Measurements from ENCODE around the gene CHERP. TPM values are rescaled to one million over a fixed set of nuclear protein-coding genes. Genes with fewer than 3 reads are reported as not detected.

Gene CHERP
- total RNA-seq, 1 experiment from 2014 or later = 13.4 TPM

DNA sequence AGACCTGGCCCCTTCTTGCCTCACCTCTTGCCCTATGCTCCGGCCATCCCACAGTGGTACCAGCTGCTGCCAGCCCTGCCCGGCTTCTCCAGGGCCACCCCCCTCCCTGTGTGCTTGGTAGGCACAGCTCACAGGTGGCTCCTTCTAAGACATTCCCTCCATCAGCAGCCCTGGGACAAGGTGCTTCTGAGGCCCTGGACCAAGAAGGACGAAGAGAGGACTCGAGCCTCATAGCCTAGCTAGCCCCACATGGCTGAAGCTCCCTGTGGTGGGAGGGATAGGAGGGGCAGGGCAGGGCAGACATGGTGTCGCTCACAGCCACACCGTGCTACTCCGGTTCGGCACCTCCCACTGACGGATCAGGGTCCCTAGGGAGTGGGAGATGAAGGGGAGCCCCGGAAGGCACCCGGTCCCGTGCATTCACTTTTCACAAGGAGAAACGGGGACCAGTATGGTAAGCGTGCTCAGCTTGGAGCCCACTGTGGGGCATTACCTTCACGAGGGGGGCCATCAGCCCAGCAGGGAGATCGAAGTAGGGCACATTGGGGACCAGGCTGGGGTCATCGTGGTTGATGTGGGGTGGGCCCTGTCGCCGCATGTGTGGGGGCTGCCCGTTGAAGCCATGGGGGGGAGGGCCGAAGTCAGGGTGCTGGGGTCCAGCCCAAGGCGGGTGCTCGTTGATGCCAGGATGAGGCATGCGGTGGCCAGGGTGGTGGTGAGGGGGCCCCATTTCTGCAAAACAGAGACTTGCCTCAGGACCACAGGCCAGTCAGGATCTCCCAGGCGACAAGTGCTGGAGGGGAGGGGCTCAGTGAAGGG, 19.5 kb downstream of the CHERP start:
- H3F3A ChIP-seq (ENCODE audit: low read length, unreplicated experiment) = peaks cover 2% of the 10 kb centered on the region
- CTCF ChIA-PET = no interaction called here
- peaks cover 14% of the 10 kb centered on the region; the same call in 1 of the 2 replicates for H4K20me1 ChIP-seq (ENCODE audit: low read length)

DNA sequence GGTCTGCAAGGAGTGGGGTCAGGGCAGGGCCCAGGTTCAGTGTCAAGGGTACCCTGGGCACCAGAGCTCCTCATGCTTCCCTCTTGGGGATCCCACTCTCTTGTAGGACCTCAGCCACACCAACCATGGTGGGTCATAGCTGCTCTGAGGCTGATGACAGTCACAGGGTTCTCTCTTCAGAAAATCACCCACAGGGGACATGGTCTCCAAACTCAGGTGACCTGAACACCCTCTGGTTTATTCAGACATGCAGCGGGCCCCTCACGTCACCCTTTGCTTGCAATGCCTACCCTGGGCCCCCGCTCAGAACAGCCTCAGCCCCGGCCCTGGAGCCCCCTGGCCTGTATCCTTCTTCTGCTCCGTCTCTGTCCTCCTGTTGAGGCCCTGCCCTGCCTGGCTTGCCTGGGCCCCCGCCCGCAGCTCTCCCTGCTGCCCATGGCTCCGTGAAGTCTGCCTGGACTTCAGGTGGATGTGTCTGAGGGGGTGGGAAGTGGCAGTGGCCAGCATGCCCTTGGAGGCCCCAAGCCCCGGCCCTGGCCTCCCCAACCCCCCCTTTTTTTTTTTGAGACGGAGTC, 20.4 kb downstream of the CHERP start:
- Histone ChIP-seq H3K27ac (ENCODE audit: low read length) (no peak overlapping the region), H4K20me1 (ENCODE audit: low read length) (peaks cover 8% of the 10 kb centered on the region; the same call in 1 of the 2 replicates), H3K79me2 (ENCODE audit: low read length) (no peaks in the 10 kb centered on the region), H3K36me3 (ENCODE audit: low read depth, low read length) (peaks cover 69% of the 10 kb centered on the region), H3K9me3 (ENCODE audit: low read length) (no peaks in the 10 kb centered on the region), H3K4me1 (ENCODE audit: insufficient read depth, low read length) (no peaks in the 10 kb centered on the region), H3K9ac (ENCODE audit: low read length) (no peak overlapping the region), H3K4me3 (ENCODE audit: low read length) (no peak overlapping the region), H2AFZ (ENCODE audit: low read length) (no peak overlapping the region), H3K27me3 (ENCODE audit: low read length) (no peaks in the 10 kb centered on the region), H3K4me2 (ENCODE audit: low read length) (no peak overlapping the region), H3F3A (ENCODE audit: low read length, unreplicated experiment) (peaks cover 4% of the 10 kb centered on the region), H3K9me2 (replicated peaks; ENCODE audit: low read length) (no peaks in the 10 kb centered on the region)
- DNase-seq = no peak
- ATAC-seq = no peak
- TF ChIP-seq EZH2 (IDR thresholded peaks at IDR 0.05; ENCODE audit: low read length, unreplicated experiment) (no peak), EZH2phosphoT487 (IDR thresholded peaks at IDR 0.05; ENCODE audit: borderline replicate concordance, low read length) (no peak)
- TF ChIP-seq, protein P1, sequence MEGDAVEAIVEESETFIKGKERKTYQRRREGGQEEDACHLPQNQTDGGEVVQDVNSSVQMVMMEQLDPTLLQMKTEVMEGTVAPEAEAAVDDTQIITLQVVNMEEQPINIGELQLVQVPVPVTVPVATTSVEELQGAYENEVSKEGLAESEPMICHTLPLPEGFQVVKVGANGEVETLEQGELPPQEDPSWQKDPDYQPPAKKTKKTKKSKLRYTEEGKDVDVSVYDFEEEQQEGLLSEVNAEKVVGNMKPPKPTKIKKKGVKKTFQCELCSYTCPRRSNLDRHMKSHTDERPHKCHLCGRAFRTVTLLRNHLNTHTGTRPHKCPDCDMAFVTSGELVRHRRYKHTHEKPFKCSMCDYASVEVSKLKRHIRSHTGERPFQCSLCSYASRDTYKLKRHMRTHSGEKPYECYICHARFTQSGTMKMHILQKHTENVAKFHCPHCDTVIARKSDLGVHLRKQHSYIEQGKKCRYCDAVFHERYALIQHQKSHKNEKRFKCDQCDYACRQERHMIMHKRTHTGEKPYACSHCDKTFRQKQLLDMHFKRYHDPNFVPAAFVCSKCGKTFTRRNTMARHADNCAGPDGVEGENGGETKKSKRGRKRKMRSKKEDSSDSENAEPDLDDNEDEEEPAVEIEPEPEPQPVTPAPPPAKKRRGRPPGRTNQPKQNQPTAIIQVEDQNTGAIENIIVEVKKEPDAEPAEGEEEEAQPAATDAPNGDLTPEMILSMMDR (conservative IDR thresholded peaks at IDR 0.05; ENCODE audit: low read depth, low read length) = no peak
- intact Hi-C loops (cut with micrococcal nuclease) = no loop called here
- BruUV-seq (replicated peaks) = no TSS peak
- ChIA-PET CTCF (no interaction called here), POLR2A (ENCODE audit: unreplicated experiment) (interaction anchor here (0.7 kb wide), 1 partner anchor 59 kb away, joined by 7 read pairs; no protein-coding TSS in a partner anchor)

More for the DNA sequence above, 19.5 kb downstream of the CHERP start:
- H2AFZ ChIP-seq (ENCODE audit: low read length) = no peak overlapping the region
- BruUV-seq (replicated peaks) = no TSS peak
- ATAC-seq (no peak), DNase-seq (no peak)
- no peak overlapping the region for H3K4me3 ChIP-seq (ENCODE audit: low read length)
- POLR2A ChIA-PET (ENCODE audit: unreplicated experiment) = no interaction called here
- no peak overlapping the region for H3K9ac ChIP-seq (ENCODE audit: low read length)
- TF ChIP-seq, protein P1 (conservative IDR thresholded peaks at IDR 0.05; ENCODE audit: low read depth, low read length) = no peak
- TF ChIP-seq EZH2 (IDR thresholded peaks at IDR 0.05; ENCODE audit: low read length, unreplicated experiment) (no peak), EZH2phosphoT487 (IDR thresholded peaks at IDR 0.05; ENCODE audit: borderline replicate concordance, low read length) (no peak)
- no peaks in the 10 kb centered on the region for H3K79me2 ChIP-seq (ENCODE audit: low read length)
- peaks cover 2% of the 10 kb centered on the region; the same call in 1 of the 2 replicates for H3K4me1 ChIP-seq (ENCODE audit: insufficient read depth, low read length)
- H3K36me3 ChIP-seq (ENCODE audit: low read depth, low read length) = peaks cover 75% of the 10 kb centered on the region
- intact Hi-C loops (cut with micrococcal nuclease) = no loop called here
- H3K27me3 ChIP-seq (ENCODE audit: low read length) = no peaks in the 10 kb centered on the region
- no peak overlapping the region for H3K27ac ChIP-seq (ENCODE audit: low read length)
- no peaks in the 10 kb centered on the region for H3K9me3 ChIP-seq (ENCODE audit: low read length)
- no peaks in the 10 kb centered on the region for H3K9me2 ChIP-seq (replicated peaks; ENCODE audit: low read length)
- no peak overlapping the region for H3K4me2 ChIP-seq (ENCODE audit: low read length)

Data from PC-3 (cell line).